Activated naive CD4-positive, alpha-beta T cell treated with Interleukin-2 at 50 U/mL for 16 hours (primary cell): Measurements from ENCODE around the gene STAM.

ENCODE experiments used
- DNase-seq: peaks from one replicate; pipeline ENCODE4 v3.0.0-alpha.2; 2020

Gene STAM

GRCh38 chr10:17733620-17734019, 89.7 kb downstream of the STAM start:
- DNase-seq, result no peak

DNA sequence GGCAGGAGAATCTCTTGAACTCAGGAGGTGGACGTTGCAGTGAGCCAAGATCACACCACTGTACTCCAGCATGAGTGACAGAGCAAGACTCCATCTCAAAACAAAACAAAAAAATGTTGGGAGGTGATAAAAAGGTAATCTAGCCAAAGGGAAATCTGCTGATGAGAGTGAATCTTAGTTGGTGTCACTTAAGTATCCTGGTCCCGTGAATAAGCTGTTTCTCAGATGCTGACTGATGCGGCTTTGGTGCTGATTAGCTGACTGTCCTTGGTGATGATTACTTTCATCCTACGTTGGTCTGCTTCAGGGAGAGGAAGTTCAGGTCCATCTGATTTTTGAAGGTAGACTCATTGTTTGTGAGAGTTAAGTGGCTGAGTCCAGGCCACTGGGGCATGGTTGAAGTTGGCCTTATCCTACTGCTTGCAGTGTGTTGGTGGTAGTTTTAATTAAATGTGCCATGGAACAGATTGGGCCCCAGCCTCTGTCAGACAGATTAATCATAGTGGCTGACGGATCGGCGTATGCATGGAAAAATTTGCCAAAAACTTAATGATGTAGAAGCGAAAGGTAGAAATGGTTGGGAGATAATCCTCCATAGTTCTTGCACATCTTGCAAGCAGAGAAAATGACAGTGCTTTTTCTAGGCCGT, 90.6 kb downstream of the STAM start:
- no peak for DNase-seq

DNA sequence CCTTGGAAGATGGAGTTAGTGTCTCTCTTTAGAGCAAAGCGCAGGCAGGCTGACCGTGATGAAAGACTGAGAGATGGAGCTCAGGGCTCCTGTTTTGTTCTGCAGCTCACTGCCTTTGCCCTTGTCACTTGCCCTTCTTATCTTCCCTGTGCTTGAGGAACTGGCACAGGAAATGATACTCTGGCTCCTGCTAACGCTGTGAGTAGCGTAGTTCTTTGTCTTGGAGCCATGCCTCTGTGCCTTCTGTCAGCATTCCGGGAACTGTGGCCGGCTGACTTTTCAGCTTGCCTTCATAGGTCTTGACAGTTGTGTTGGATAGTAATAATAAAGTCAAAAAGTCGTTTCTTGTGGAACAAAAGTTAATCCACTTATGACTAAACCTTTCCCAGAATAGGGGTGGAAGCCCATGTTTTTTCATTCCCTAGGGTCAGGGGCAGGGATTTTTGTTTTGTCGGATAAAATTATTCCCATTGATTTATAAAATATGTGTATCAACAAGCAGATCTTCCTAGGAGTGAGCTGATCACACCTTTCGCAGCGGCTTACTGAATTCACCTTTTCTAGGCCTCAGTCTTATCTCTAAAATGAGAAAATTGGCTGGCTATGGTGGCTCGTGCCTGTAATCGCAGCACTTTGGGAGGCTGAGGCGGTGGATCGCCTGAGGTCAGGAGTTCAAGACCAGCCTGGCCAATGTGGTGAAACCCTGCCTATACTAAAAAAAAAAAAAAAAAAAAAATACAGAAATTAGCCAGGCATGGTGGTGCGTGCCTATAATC, 91.4 kb downstream of the STAM start:
- DNase-seq, result no peak

DNA sequence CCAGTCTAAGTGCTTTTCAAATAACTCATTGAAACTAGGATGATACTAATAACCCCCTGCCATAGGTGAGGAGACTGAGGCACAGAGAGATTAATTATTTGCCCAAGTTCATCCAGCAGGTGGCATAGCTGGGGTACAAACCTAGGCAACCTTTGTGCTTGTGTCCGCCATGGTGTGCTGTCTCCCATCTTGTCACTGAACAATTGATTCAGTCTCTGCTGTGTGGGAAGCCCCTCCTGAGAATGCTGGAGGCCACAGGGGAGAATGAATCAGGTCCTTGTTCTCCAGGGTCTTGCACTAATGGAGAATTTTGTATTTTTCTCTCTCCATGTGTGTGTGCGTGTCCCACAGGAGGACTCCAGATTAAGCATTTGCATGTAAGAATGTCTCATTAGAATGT, 92.3 kb downstream of the STAM start:
- DNase-seq, result no peak

DNA sequence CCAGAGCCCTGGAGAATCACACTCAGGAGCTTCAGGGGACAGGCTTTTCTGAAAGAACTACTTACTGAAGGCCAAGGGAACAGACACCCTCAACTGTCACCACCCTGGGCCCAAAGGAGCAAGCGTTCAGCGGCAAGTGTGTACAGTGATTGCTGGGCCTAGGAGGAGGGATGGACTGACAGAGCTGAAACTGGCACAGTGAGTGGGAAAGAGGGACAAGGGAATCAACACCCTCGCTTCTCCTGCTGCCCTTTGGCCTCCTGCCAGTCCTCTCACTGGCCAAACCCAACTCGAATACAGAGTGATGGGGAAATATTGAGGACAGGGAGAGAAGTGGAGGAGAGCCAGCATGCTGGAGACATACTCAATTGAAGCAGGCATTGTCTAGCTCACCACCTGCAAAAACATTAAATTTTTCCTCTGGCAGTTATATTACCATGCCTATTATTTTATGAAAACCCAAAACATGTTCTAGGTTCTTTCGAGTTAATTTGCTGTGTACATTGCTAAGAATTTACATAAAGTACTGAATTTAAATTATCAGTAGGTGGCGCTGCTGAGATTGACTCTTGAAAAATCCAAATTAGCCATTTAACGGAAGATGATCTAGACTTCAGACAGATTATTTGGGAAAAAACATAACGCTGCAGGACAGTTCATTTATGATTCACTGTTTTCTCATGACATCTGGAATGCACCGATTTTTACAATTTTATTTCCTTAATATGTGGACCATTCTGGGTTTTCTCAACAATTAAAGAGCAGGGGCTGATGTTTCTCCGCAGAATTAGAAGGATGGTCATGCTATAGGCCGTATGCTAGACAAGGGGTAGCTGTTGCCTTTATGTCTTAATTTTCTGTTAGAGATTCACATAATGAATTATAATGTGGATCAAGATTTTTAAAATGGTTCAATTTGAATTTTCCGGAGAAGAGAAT, 93.3 kb downstream of the STAM start:
- no peak for DNase-seq

DNA sequence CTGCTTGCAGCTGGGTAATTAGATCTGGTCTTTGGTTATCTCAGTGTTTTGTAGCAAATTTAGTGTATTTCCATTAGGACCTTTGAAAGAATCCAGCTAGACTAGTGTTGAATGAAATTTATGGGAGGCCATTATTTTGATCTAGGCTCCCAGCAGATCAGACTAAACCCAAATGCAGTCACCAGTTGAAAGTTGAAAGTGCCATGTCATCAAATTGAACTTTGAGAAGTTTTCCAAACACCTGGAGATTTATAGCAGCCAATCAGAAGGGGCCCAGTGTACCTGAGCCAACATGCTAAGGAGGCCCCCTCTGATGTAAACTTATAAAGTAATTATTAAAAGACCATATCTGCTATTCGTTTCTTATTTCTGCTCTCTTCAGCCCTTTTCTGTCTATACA, 96.7 kb downstream of the STAM start:
- DNase-seq, result no peak

GRCh38 chr10:17742918-17743317, 99.0 kb downstream of the STAM start:
- DNase-seq, result peak; percentile 73

- no peak for DNase-seq
Measured at GRCh38 chr10:17743437-17743836, 99.5 kb downstream of the STAM start.

- DNase-seq, result no peak
Measured at GRCh38 chr10:17744341-17744861, 100.5 kb downstream of the STAM start.

DNA sequence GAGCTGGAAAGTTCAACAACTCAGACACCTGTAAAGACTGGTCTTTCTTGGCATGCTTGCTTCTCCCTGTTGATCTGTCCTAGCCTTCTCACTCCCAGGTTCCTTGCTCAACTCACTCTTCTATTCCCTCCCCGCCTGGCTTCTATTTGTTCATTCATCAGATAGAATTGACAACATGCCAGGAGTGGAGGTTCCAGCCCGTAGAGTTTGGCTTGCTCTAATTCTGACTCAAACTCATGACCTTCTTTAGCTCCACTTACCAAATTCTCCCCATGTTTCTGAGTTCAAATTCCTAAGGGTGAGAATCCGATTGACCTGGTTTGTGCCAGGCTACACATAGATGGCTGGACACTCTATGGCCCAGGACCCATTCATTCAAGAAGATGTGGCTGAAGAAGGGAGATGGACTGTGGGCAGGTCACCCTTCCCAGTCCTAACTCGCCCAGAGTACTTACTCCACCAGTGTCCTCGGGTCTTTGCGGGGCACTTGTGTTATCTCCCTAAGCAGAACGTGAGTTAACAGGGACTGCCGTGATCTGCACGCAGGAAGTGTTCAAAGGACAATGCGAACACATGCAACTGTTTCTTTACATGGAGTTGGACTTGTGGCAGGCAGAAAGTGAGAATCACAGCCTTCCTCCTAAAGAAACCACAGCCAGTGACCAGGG, 104.1 kb downstream of the STAM start:
- DNase-seq, result no peak

GRCh38 chr10:17749890-17750289, 105.9 kb downstream of the STAM start:
- DNase-seq, result no peak

GRCh38 chr10:17751781-17752445, 108.0 kb downstream of the STAM start, which contains the start of gene TMEM236:
Gene TMEM236, plus strand, starts transcription at chr10:17752201. Its CDS starts 95 bp downstream, at chr10:17752296.
- no peak for DNase-seq

GRCh38 chr10:17756557-17757217, 112.7 kb downstream of the STAM start:
- no peak for DNase-seq

- DNase-seq, result no peak
Measured at GRCh38 chr10:17758200-17758599, 114.2 kb downstream of the STAM start.

DNA sequence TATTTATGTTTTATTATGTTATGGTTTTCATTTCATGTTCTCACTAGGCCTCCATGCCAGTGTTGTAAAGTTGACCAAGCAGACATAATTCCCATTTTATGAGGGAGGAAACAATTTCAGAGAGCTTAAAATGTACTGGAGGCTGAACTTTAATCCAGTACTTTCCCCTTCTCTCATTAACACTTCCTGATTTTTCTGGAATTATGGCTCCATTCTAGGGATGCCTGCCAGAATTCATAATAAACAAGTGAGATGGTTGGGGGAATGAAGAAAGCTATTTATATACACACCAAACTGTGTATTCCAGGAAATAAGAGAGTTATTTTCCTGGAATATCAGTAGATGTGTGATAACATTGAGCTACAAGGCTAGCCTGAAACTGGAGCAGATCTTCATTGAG, 114.9 kb downstream of the STAM start:
- DNase-seq, result no peak

DNA sequence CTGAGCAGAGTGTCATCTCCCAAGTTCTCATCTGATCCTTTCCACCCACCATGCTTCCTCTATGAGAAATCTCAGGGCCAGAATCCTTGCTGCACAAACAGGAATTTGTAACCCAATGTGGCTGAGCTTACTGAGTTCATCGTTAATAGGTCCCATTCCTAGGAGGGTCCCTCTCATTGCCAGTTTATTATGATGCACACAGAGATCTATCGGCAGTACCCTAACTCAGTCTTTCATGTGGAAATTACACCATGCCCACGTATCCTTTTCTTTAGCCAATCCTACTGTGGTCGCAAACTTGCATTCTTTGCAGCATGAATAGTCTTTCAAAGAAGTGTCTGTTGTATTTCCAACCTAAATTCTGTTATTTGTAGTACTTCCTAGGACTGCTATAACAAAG, 120.2 kb downstream of the STAM start:
- DNase-seq, result no peak

- no peak for DNase-seq
Measured at GRCh38 chr10:17765602-17766001, 121.7 kb downstream of the STAM start.
